Measurements from ENCODE around the gene HS3ST2. TPM values are rescaled to one million over a fixed set of nuclear protein-coding genes. Genes with fewer than 3 reads are reported as not detected.
"Not testable (repeated sequence)": the region's sequence is repeated elsewhere in the genome, so short reads cannot be mapped to it uniquely, and the experiment has no call there.

Gene HS3ST2
- total RNA-seq, 1 donor: not detected

- Histone ChIP-seq H3K27me3 (ENCODE audit: insufficient read depth, low read length) (no peaks in the 10 kb centered on the region), H3K4me1 (ENCODE audit: insufficient read depth, low read length) (no peaks in the 10 kb centered on the region), H3K4me3 (ENCODE audit: low read length) (no peak overlapping the region), H3K9me3 (ENCODE audit: low read depth, low read length) (no peaks in the 10 kb centered on the region)
Observed at GRCh38 chr16:22926105-22926751, 112.3 kb downstream of the HS3ST2 start.

DNA sequence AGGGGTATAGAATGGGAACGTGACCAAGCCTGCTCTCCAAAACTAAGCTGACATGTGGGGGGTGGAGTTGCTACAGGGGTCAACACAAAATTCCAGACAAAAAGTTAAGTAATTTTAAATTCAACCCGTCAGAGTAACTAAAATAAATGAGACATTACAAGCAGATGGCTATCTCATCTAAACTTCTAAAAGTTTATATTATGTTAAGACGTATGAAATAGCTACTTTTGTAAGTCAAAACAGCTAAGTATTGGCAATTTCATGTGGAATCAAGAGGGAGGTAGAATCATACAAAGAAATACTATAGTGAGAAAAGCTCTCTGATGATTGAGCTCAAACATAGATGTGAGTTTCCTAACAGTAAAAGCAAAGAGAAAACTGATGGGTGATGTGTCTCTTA lies 113.3 kb downstream of the HS3ST2 start:
- Histone ChIP-seq H3K27me3 (ENCODE audit: insufficient read depth, low read length) (no peaks in the 10 kb centered on the region), H3K4me1 (ENCODE audit: insufficient read depth, low read length) (no peaks in the 10 kb centered on the region), H3K9me3 (ENCODE audit: low read depth, low read length) (no peaks in the 10 kb centered on the region), H3K4me3 (ENCODE audit: low read length) (no peak overlapping the region)

DNA sequence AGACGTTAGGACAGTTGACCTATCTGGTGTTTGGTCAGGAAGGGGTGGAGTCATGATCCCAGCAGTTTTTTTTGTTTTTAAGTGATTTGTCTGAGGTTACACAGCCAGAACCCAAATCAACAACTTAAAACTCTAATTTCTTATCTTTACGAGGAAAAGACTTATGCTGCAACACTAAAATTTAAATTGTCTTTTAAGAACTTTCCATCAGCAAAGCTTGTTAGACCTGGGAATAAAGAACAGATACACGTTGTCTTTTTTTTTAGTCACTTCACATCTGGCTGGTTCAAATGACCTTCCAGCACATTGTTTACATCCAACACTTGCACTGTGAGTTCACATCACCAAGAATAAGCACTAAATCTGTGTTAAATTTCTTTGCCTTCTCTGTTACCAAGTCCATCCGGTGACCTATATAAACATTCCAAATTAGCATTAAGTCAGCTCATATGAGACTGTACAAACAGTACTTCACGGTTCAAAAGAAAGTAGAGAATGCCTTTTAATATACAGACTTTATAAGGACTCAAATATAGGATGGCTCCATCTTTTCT lies 115.0 kb downstream of the HS3ST2 start:
- Histone ChIP-seq H3K9me3 (ENCODE audit: low read depth, low read length) (no peaks in the 10 kb centered on the region), H3K4me3 (ENCODE audit: low read length) (no peak overlapping the region), H3K4me1 (ENCODE audit: insufficient read depth, low read length) (no peaks in the 10 kb centered on the region), H3K27me3 (ENCODE audit: insufficient read depth, low read length) (peaks cover 4% of the 10 kb centered on the region)

- H3K4me1 ChIP-seq (ENCODE audit: insufficient read depth, low read length): no peaks in the 10 kb centered on the region
- H3K9me3 ChIP-seq (ENCODE audit: low read depth, low read length): no peaks in the 10 kb centered on the region
- H3K4me3 ChIP-seq (ENCODE audit: low read length): no peak overlapping the region
- H3K27me3 ChIP-seq (ENCODE audit: insufficient read depth, low read length): peaks cover 4% of the 10 kb centered on the region
Observed at GRCh38 chr16:22929461-22929860, 115.5 kb downstream of the HS3ST2 start.

DNA sequence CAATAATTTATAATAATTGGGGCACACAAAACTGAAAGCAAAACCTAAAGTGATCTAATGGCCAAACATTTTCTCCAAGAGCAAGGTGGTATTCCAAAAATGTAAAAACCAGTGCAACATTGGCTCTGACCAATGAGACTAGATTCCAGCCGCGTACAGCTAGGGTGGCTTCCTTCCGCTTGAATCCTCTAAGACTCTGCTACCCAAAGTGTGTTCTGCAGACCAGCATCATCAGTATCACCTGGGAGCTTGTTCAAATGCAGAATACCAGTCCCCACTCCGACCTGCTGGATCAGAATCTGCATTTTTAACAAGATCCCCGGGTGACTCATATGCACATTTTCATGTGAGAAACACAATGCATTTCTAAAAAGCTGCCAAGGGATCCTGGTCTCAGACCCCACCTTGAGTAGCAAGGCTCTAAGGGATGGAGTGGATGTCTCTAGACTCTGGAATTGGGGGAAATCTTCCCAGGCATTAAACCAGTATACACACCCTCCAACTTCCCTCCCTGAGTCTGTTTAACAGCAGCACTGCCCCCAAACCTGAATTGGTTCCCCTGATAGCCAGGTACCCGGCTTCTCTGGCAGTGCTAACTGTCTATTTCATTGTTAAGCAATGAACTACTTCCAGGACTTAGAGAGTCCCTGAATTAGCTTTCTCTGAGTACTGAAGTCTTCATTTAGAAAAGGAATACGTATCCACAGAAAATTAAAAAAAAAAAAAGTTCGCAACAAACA lies 118.2 kb downstream of the HS3ST2 start:
- Histone ChIP-seq H3K4me3 (ENCODE audit: low read length) (no peak overlapping the region), H3K9me3 (ENCODE audit: low read depth, low read length) (no peaks in the 10 kb centered on the region), H3K4me1 (ENCODE audit: insufficient read depth, low read length) (no peaks in the 10 kb centered on the region)

GRCh38 chr16:22933173-22933572 lies 119.2 kb downstream of the HS3ST2 start:
- no peaks in the 10 kb centered on the region for H3K9me3 ChIP-seq (ENCODE audit: low read depth, low read length)
- H3K27me3 ChIP-seq (ENCODE audit: insufficient read depth, low read length): peaks cover 4% of the 10 kb centered on the region
- H3K4me3 ChIP-seq (ENCODE audit: low read length): no peak overlapping the region
- no peaks in the 10 kb centered on the region for H3K4me1 ChIP-seq (ENCODE audit: insufficient read depth, low read length)

More for the DNA sequence above, 118.2 kb downstream of the HS3ST2 start:
- H3K27me3 ChIP-seq (ENCODE audit: insufficient read depth, low read length): peaks cover 4% of the 10 kb centered on the region

DNA sequence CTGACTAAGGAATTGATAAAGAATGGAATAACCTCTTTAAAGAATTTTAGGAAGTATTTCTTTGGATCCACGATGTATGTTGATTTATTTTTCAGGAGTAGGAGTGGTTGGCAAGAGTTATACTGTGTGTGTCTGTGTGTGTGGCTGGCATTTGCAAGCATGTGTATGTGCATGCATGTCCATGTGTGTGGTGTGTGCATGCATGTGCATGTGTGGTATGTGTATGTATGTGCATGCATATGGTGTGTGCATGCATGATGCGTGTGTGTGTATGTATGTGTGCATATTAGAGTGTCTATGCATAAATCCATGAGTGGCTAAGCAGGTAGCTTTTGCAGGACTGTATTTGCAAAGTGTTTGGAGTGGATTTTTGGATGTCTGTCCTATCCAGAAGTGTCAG lies 120.8 kb downstream of the HS3ST2 start:
- H3K27me3 ChIP-seq (ENCODE audit: insufficient read depth, low read length): peaks cover 4% of the 10 kb centered on the region
- H3K4me1 ChIP-seq (ENCODE audit: insufficient read depth, low read length): no peaks in the 10 kb centered on the region
- no peak overlapping the region for H3K4me3 ChIP-seq (ENCODE audit: low read length)
- no peaks in the 10 kb centered on the region for H3K9me3 ChIP-seq (ENCODE audit: low read depth, low read length)

- no peak overlapping the region for H3K4me3 ChIP-seq (ENCODE audit: low read length)
- no peaks in the 10 kb centered on the region for H3K4me1 ChIP-seq (ENCODE audit: insufficient read depth, low read length)
- peaks cover 4% of the 10 kb centered on the region for H3K27me3 ChIP-seq (ENCODE audit: insufficient read depth, low read length)
- no peaks in the 10 kb centered on the region for H3K9me3 ChIP-seq (ENCODE audit: low read depth, low read length)
Observed at GRCh38 chr16:22937169-22937568, 123.2 kb downstream of the HS3ST2 start.

GRCh38 chr16:22938647-22939046 lies 124.7 kb downstream of the HS3ST2 start:
- Histone ChIP-seq H3K9me3 (ENCODE audit: low read depth, low read length) (no peaks in the 10 kb centered on the region), H3K4me3 (ENCODE audit: low read length) (no peak overlapping the region), H3K4me1 (ENCODE audit: insufficient read depth, low read length) (no peaks in the 10 kb centered on the region), H3K27me3 (ENCODE audit: insufficient read depth, low read length) (no peaks in the 10 kb centered on the region)

GRCh38 chr16:22939744-22940363 lies 125.9 kb downstream of the HS3ST2 start:
- not testable (repeated sequence) for H3K27me3 ChIP-seq (ENCODE audit: insufficient read depth, low read length); H3K9me3 ChIP-seq (ENCODE audit: low read depth, low read length); H3K4me3 ChIP-seq (ENCODE audit: low read length); H3K4me1 ChIP-seq (ENCODE audit: insufficient read depth, low read length)

GRCh38 chr16:22941970-22942501 lies 128.1 kb downstream of the HS3ST2 start:
- Histone ChIP-seq H3K9me3 (ENCODE audit: low read depth, low read length) (no peaks in the 10 kb centered on the region), H3K4me3 (ENCODE audit: low read length) (no peak overlapping the region), H3K27me3 (ENCODE audit: insufficient read depth, low read length) (no peaks in the 10 kb centered on the region), H3K4me1 (ENCODE audit: insufficient read depth, low read length) (no peaks in the 10 kb centered on the region)

GRCh38 chr16:22942811-22943210 lies 128.8 kb downstream of the HS3ST2 start:
- no peaks in the 10 kb centered on the region for H3K9me3 ChIP-seq (ENCODE audit: low read depth, low read length)

GRCh38 chr16:22945361-22945760 lies 131.4 kb downstream of the HS3ST2 start:
- Histone ChIP-seq H3K4me1 (ENCODE audit: insufficient read depth, low read length) (no peaks in the 10 kb centered on the region), H3K27me3 (ENCODE audit: insufficient read depth, low read length) (peaks cover 16% of the 10 kb centered on the region), H3K4me3 (ENCODE audit: low read length) (no peak overlapping the region), H3K9me3 (ENCODE audit: low read depth, low read length) (no peaks in the 10 kb centered on the region)

More at GRCh38 chr16:22942811-22943210, 128.8 kb downstream of the HS3ST2 start:
- peaks cover 6% of the 10 kb centered on the region for H3K27me3 ChIP-seq (ENCODE audit: insufficient read depth, low read length)
- no peaks in the 10 kb centered on the region for H3K4me1 ChIP-seq (ENCODE audit: insufficient read depth, low read length)
- no peak overlapping the region for H3K4me3 ChIP-seq (ENCODE audit: low read length)

DNA sequence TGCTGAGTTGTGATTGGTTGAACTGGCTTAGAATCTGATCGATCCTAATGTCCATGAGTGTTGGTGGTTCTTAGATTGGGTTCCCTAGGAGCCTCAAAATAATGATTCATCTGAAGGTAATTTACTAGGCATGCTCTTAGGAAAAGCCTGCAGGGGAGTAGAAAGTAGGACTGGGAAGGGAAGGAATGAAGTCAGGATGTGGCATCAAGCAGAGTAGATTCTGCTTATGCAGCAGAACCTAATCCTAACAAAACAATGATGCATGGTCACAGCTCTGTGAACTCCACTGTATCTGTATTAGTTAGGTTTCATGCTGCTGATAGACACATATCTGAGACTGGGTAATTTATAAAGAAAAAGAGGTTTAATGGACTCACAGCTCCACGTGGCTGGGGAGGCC lies 132.5 kb downstream of the HS3ST2 start:
- Histone ChIP-seq H3K4me1 (ENCODE audit: insufficient read depth, low read length) (no peaks in the 10 kb centered on the region), H3K27me3 (ENCODE audit: insufficient read depth, low read length) (peaks cover 16% of the 10 kb centered on the region), H3K9me3 (ENCODE audit: low read depth, low read length) (no peaks in the 10 kb centered on the region), H3K4me3 (ENCODE audit: low read length) (no peak overlapping the region)

DNA sequence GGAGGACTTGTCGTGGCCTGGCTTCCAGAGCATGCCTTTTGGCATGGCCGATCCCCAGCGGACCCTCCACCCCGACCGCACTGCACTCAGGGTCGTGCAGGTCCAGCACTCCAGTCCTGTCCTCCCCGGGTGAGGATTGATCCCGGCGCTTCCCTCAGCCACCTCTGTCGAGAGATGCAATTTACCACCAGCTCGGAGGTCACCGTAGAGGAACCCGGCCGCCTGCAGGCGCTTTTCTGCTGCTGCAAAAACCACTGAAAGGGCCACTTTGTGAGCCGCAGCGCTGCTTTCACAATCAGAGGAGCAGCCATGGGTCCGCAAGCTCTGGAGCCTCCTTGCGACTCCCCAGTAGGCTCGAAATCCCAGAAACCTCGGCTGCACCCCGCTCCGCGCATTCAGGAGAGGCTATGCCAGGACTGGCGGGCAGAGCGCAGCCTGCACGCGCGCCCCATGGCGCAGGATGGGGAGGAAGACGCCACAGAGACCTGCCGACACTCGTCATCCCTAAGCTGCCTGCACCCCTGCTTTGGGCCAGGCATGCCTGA lies 134.2 kb downstream of the HS3ST2 start:
- no peak overlapping the region for H3K4me3 ChIP-seq (ENCODE audit: low read length)
- H3K9me3 ChIP-seq (ENCODE audit: low read depth, low read length): no peaks in the 10 kb centered on the region
- H3K4me1 ChIP-seq (ENCODE audit: insufficient read depth, low read length): no peaks in the 10 kb centered on the region

More for the DNA sequence above, 134.2 kb downstream of the HS3ST2 start:
- H3K27me3 ChIP-seq (ENCODE audit: insufficient read depth, low read length): peaks cover 16% of the 10 kb centered on the region

All from mononuclear cell (primary cell).